HepG2 (cell line): ENCODE results near the gene PLEKHG5. TPM values are rescaled to one million over a fixed set of nuclear protein-coding genes. Genes with fewer than 3 reads are reported as not detected.

Source experiments
- ATAC-seq: fragments of 200-7000 bp; cut with Tn5 transposase; 3 replicates; pipeline ENCODE4 v1.9.1; 2020; ENCODE audit warnings: mild to moderate bottlenecking, moderate library complexity
- BruUV-seq: library from RNA; stranded (reverse); fragments of 400-500 nt; replicated peaks from 2 replicates; lab custom pipeline; 2021; lab: Mats Ljungman, UMichigan
- CTCF ChIA-PET: fragments of 300-600 bp; formaldehyde crosslinking; extraction: SDS; loops from one replicate; lab custom pipeline; 2021; ENCODE audit warnings: low total read pairs, inconsistent platforms, low intra/inter-chr PET ratio; lab: Yijun Ruan, JAX
- POLR2A ChIA-PET: fragments of 350-600 bp; sonication (Branson Sonifier 250); formaldehyde crosslinking; loops from one replicate; lab custom pipeline; 2020; ENCODE audit warnings: antibody characterized with exemption, inconsistent platforms; lab: Yijun Ruan, JAX
- DNase-seq: peaks from one replicate; pipeline ENCODE4 v3.0.0-alpha.2; 2015; ENCODE audit warnings: low spot score
- FAIRE-seq: peaks from 3 replicates; lab custom pipeline; 2011; peaks lifted over from hg19 to GRCh38; lab: Jason Lieb, UNC
- H2AFZ ChIP-seq: one replicate; pipeline ENCODE4 v1.6.1; 2011; ENCODE audit warnings: low read length, inconsistent platforms
- H3K27ac ChIP-seq: fragments of 300-600 bp; 3 replicates; pipeline ENCODE4 v1.8.0; 2011; ENCODE audit warnings: mixed run types, mild to moderate bottlenecking, mixed read lengths, low read length, inconsistent platforms; ENCODE audit not compliant: insufficient read depth; ENCODE audit errors: extremely low read length
- H3K27me3 ChIP-seq, 2 experiments: fragments of 200-600 bp in 1 of 2; 2 replicates in 1 of 2; 3 replicates in 1 of 2; pipeline versions ENCODE4 v1.6.0 to v1.8.0; 2011; ENCODE audit warnings: low read length in 2 of 2, mild to moderate bottlenecking in 2 of 2, moderate library complexity in 2 of 2, inconsistent platforms in 1 of 2; ENCODE audit not compliant: insufficient read depth in 2 of 2, control insufficient read depth in 1 of 2
- H3K36me3 ChIP-seq, 2 experiments: fragments of 200-600 bp in 1 of 2; replicated peaks in 1 of 2; 2 replicates in 1 of 2; 3 replicates in 1 of 2; pipeline versions ENCODE4 v1.5.1 to v1.8.0; 2011; ENCODE audit warnings: low read length in 2 of 2, inconsistent platforms in 1 of 2; ENCODE audit not compliant: insufficient read depth in 2 of 2, control insufficient read depth in 1 of 2
- H3K4me1 ChIP-seq: 2 replicates; pipeline ENCODE4 v1.5.1; 2012; ENCODE audit warnings: low read length, inconsistent platforms; ENCODE audit not compliant: insufficient read depth
- H3K4me2 ChIP-seq: 2 replicates; pipeline ENCODE4 v1.6.0; 2011; ENCODE audit warnings: low read depth, low read length, inconsistent platforms
- H3K4me3 ChIP-seq, 3 experiments: fragments of 200-600 bp in 1 of 3; sonication (generic), shearing (Covaris generic) in 1 of 3; replicated peaks in 1 of 3; 2 replicates each; pipeline ENCODE4 v1.5.1; 2011 to 2016; ENCODE audit warnings: low read length in 3 of 3, inconsistent platforms in 2 of 3, low read depth in 2 of 3, mild to moderate bottlenecking in 2 of 3, control low read depth in 1 of 3, mixed read lengths in 1 of 3; ENCODE audit not compliant: insufficient read depth in 1 of 3
- H3K79me2 ChIP-seq: one replicate; pipeline ENCODE4 v1.6.1; 2011; ENCODE audit warnings: low read length, inconsistent platforms; ENCODE audit not compliant: insufficient read depth
- H3K9ac ChIP-seq: 2 replicates; pipeline ENCODE4 v1.6.0; 2011; ENCODE audit warnings: mild to moderate bottlenecking, low read depth, low read length, inconsistent platforms; ENCODE audit not compliant: insufficient read depth
- H3K9me3 ChIP-seq: 2 replicates; pipeline ENCODE4 v1.5.1; 2012; ENCODE audit warnings: mild to moderate bottlenecking, low read length
- H4K20me1 ChIP-seq: 2 replicates; pipeline ENCODE4 v1.6.0; 2011; ENCODE audit warnings: inconsistent platforms, mild to moderate bottlenecking, low read length, moderate library complexity; ENCODE audit not compliant: insufficient read depth
- ARID4A ChIP-seq: sonication (generic); formaldehyde crosslinking; IDR thresholded peaks from 2 replicates; pipeline ENCODE4 v1.5.0; 2020; ENCODE audit warnings: mild to moderate bottlenecking, missing genetic modification reagents, borderline replicate concordance
- FLYWCH1 ChIP-seq: sonication (generic); formaldehyde crosslinking; IDR thresholded peaks from 2 replicates; pipeline ENCODE4 v1.8.1; 2023; ENCODE audit warnings: mild to moderate bottlenecking, missing genetic modification reagents
- GTF3A ChIP-seq: sonication (generic); formaldehyde crosslinking; conservative IDR thresholded peaks from 2 replicates; pipeline ENCODE4 v1.4.0; 2020; ENCODE audit warnings: mild to moderate bottlenecking, missing genetic modification reagents
- SOX13 ChIP-seq, 3 experiments: fragments of 450-650 bp in 1 of 3; sonication (generic) in 1 of 3; formaldehyde crosslinking in 1 of 3; IDR thresholded peaks in 2 of 3; conservative IDR thresholded peaks in 1 of 3; 2 replicates each; pipeline versions ENCODE4 v1.5.0 to v1.6.1; 2016 to 2020; ENCODE audit warnings: antibody characterized with exemption in 1 of 3, mild to moderate bottlenecking in 1 of 3, missing compliant biosample characterization in 1 of 3, missing genetic modification reagents in 1 of 3, moderate library complexity in 1 of 3
- SRY ChIP-seq: sonication (generic); formaldehyde crosslinking; IDR thresholded peaks from 2 replicates; pipeline ENCODE4 v1.8.0; 2022; ENCODE audit warnings: mild to moderate bottlenecking, missing genetic modification reagents
- TCF12 ChIP-seq, 2 experiments: fragments of 450-650 bp in 1 of 2; sonication (generic) in 1 of 2; formaldehyde crosslinking in 1 of 2; IDR thresholded peaks; 2 replicates each; pipeline versions ENCODE4 v1.6.1 to v1.8.0; 2017 to 2022; ENCODE audit warnings: antibody characterized with exemption in 1 of 2, mild to moderate bottlenecking in 1 of 2, missing genetic modification reagents in 1 of 2, moderate library complexity in 1 of 2
- ZFY ChIP-seq: sonication (generic); formaldehyde crosslinking; IDR thresholded peaks from 2 replicates; pipeline ENCODE4 v1.4.0; 2020; ENCODE audit warnings: missing genetic modification reagents
- ZNF20 ChIP-seq: sonication (generic); formaldehyde crosslinking; IDR thresholded peaks from 2 replicates; pipeline ENCODE4 v1.4.0; 2020; ENCODE audit warnings: mild to moderate bottlenecking, moderate library complexity, missing genetic modification reagents
- ZNF224 ChIP-seq: sonication (generic); formaldehyde crosslinking; IDR thresholded peaks from 2 replicates; pipeline ENCODE4 v1.5.0; 2020; ENCODE audit warnings: mild to moderate bottlenecking, missing genetic modification reagents
- ZNF230 ChIP-seq: sonication (generic); formaldehyde crosslinking; IDR thresholded peaks from 2 replicates; pipeline ENCODE4 v1.4.0; 2020; ENCODE audit warnings: mild to moderate bottlenecking, missing genetic modification reagents
- ZNF652 ChIP-seq: IDR thresholded peaks from 2 replicates; pipeline ENCODE4 v1.6.1; 2016; ENCODE audit warnings: low read depth, borderline replicate concordance
- WGBS: methylation state at CpG from one replicate; pipeline ENCODE4 v1.1.6; 2017; ENCODE audit warnings: low lambda C conversion rate; 5-methylcytosine and 5-hydroxymethylcytosine counted together
- in situ Hi-C: cut with HindIII; loops from 2 replicates; pipeline ENCODE4 v1.10.0; 2017; ENCODE audit warnings: low pct_unique_long_range_greater_than_20kb; ENCODE audit not compliant: extremely low pct_ligation_motif_present
- intact Hi-C: fragments of 100-400 bp; cut with micrococcal nuclease; formaldehyde crosslinking; loops from one replicate; pipeline ENCODE4 v1.10.0; 2022; ENCODE audit not compliant: unreplicated experiment
- polyA plus RNA-seq, 8 experiments: library from polyadenylated mRNA; depleted of rRNA in 3 of 8; stranded (reverse) in 7 of 8; unstranded in 1 of 8; fragments of >200 nt; fragmentation: Illumina TruSeq in 4 of 8; extraction: Trizol in 4 of 8; gene quantifications; 2 replicates each; pipeline versions ENCODE4 v1.2.1 to v1.2.3, GENCODE V29; 2011 to 2016; ENCODE audit warnings: low read depth in 4 of 8, missing spikeins in 1 of 8, mixed read lengths in 1 of 8; ENCODE audit not compliant: insufficient read depth in 1 of 8
- total RNA-seq, 5 experiments: library from RNA; depleted of rRNA; stranded (reverse); fragments of >200 nt; fragmentation: Illumina TruSeq; extraction: Trizol; gene quantifications; 2 replicates each; pipeline ENCODE4 v1.2.3, GENCODE V29; 2016; ENCODE audit warnings: low read depth in 1 of 5

Gene PLEKHG5
- total and polyA plus RNA-seq, 2 of the 13 experiments (the other 11 are each of a cell fraction or from before 2014, with no cell fraction given), result 1.9 to 3.5 TPM

- TF ChIP-seq ARID4A (CRISPR knock-in tag), result no peak
- no peak for TF ChIP-seq ZNF224 (CRISPR knock-in tag)
- no peak for TF ChIP-seq ZNF652 (CRISPR knock-in tag)
- no peak for TF ChIP-seq GTF3A (CRISPR knock-in tag)
- no peak for TF ChIP-seq SOX13 (IDR thresholded peaks at IDR 0.05)
- peak in 1 of 2 experiments; percentile 25; a peak in 1 of 4 replicates for TF ChIP-seq SOX13 (CRISPR knock-in tag; conservative IDR thresholded peaks at IDR 0.05 in 1 of 2, IDR thresholded peaks at IDR 0.05 in 1 of 2)
- TF ChIP-seq SRY, result no peak
- TF ChIP-seq, all 625 proteins: peak for 15
Observed at GRCh38 chr1:6511056-6511455, 19.6 kb upstream of the PLEKHG5 start (continued).

GRCh38 chr1:6510493-6510892 lies 19.0 kb upstream of the PLEKHG5 start:
- intact Hi-C loops, result no loop called here
- WGBS, result 92% methylated on average over 2 of the region's 6 CpGs
- Histone ChIP-seq H4K20me1 (no peaks in the 10 kb centered on the region), H3K4me1 (peaks cover 75% of the 10 kb centered on the region), H3K4me3 (no peak overlapping the region), H3K9me3 (no peaks in the 10 kb centered on the region), H2AFZ (no peak overlapping the region), H3K9ac (no peak overlapping the region), H3K36me3 (no peaks in the 10 kb centered on the region), H3K4me2 (peak overlapping the region; percentile 53; the same call in 1 of the 2 replicates), H3K27me3 (peaks cover 18 to 32% of the 10 kb centered on the region in 2 experiments; a peak in 4 of 5 replicates), H3K27ac (no peak overlapping the region), H3K79me2 (no peaks in the 10 kb centered on the region)
- in situ Hi-C loops, result no loop called here
- ChIA-PET POLR2A (no interaction called here), CTCF (no interaction called here)
- BruUV-seq, result no TSS peak
- no peak for TF ChIP-seq FLYWCH1 (CRISPR knock-in tag)
- TF ChIP-seq TCF12 (IDR thresholded peaks at IDR 0.05), result no peak
- no peak for TF ChIP-seq TCF12 (CRISPR knock-in tag; IDR thresholded peaks at IDR 0.05)
- TF ChIP-seq ZNF20, result no peak
- peak; percentile 15; the same call in 1 of the 2 replicates for TF ChIP-seq ZFY
- TF ChIP-seq ZNF230, result no peak
- FAIRE-seq (no peak), ATAC-seq (no peak), DNase-seq (no peak)
